ENCODE results near the gene G6PC3.

- TF ChIP-seq CTCF (IDR thresholded peaks at IDR 0.05) (no peak), ZFX (IDR thresholded peaks at IDR 0.05; ENCODE audit: borderline replicate concordance) (no peak)
These were observed 21.1 kb upstream of the G6PC3 start for GRCh38 chr17:44049294-44050060.
